K562 (cell line): ENCODE results near the gene TXNL1. TPM values are rescaled to one million over a fixed set of nuclear protein-coding genes. Genes with fewer than 3 reads are reported as not detected.

Source experiments
- ARNT ChIP-seq, 2 experiments: fragments of 450-650 bp; IDR thresholded peaks; 2 replicates each; pipeline ENCODE4 v1.6.1; 2016; ENCODE audit warnings: mild to moderate bottlenecking in 1 of 2
- CBFA2T3 ChIP-seq: fragments of 450-650 bp; IDR thresholded peaks from 2 replicates; pipeline ENCODE4 v1.6.1; 2017
- DNMT1 ChIP-seq: fragments of 450-650 bp; IDR thresholded peaks from 2 replicates; pipeline ENCODE4 v1.6.1; 2016; ENCODE audit warnings: antibody characterized with exemption, mild to moderate bottlenecking
- DPF2 ChIP-seq: fragments of 450-650 bp; IDR thresholded peaks from 2 replicates; pipeline ENCODE4 v1.6.1; 2016
- EHMT2 ChIP-seq: fragments of 450-650 bp; IDR thresholded peaks from 2 replicates; pipeline ENCODE4 v1.6.1; 2018; ENCODE audit warnings: antibody characterized with exemption
- ELF2 ChIP-seq: fragments of 250-450 bp; sonication (Bioruptor Pico); IDR thresholded peaks from 2 replicates; pipeline ENCODE4 v1.5.0; 2021; ENCODE audit warnings: mild to moderate bottlenecking
- ETS1 ChIP-seq: conservative IDR thresholded peaks from 2 replicates; pipeline ENCODE4 v1.6.1; 2011; ENCODE audit warnings: low read depth, mild to moderate bottlenecking, low read length; ENCODE audit not compliant: control insufficient read depth
- KLF10 ChIP-seq: fragments of 250-450 bp; sonication (Bioruptor Pico); IDR thresholded peaks from 2 replicates; pipeline ENCODE4 v1.6.1; 2021; ENCODE audit warnings: matching md5 sums
- MEF2D ChIP-seq: conservative IDR thresholded peaks from 2 replicates; pipeline ENCODE4 v1.6.1; 2016; ENCODE audit warnings: low read depth, missing genetic modification characterization, missing compliant biosample characterization
- MIER1 ChIP-seq: fragments of 450-650 bp; IDR thresholded peaks from 2 replicates; pipeline ENCODE4 v1.6.1; 2016; ENCODE audit warnings: antibody characterized with exemption, mild to moderate bottlenecking, low read depth
- MTA2 ChIP-seq: fragments of 450-650 bp; IDR thresholded peaks from 2 replicates; pipeline ENCODE4 v1.6.1; 2016; ENCODE audit warnings: low read depth
- NFE2 ChIP-seq: IDR thresholded peaks from 2 replicates; pipeline ENCODE4 v1.6.1; 2014; ENCODE audit warnings: antibody characterized with exemption, low read depth
- NFRKB ChIP-seq: fragments of 450-650 bp; IDR thresholded peaks from 2 replicates; pipeline ENCODE4 v1.6.1; 2016; ENCODE audit warnings: low read depth
- POLR3A ChIP-seq: IDR thresholded peaks from 2 replicates; pipeline ENCODE4 v1.6.1; 2011; ENCODE audit warnings: borderline replicate concordance, mild to moderate bottlenecking, moderate library complexity; ENCODE audit not compliant: insufficient read length, insufficient read depth; ENCODE audit errors: extremely low read depth
- POU5F1 ChIP-seq: fragments of 150-350 bp; IDR thresholded peaks from 2 replicates; pipeline ENCODE4 v1.6.1; 2014; ENCODE audit warnings: borderline replicate concordance, low read length, low read depth, mild to moderate bottlenecking; ENCODE audit not compliant: partially characterized antibody
- PTBP1 ChIP-seq: fragments of 200-400 bp; formaldehyde crosslinking; IDR thresholded peaks from 2 replicates; pipeline ENCODE4 v1.6.1; 2017; ENCODE audit warnings: low read depth, low read length
- SRSF1 ChIP-seq: fragments of 200-400 bp; formaldehyde crosslinking; IDR thresholded peaks from 2 replicates; pipeline ENCODE4 v1.6.1; 2017; ENCODE audit warnings: mild to moderate bottlenecking, low read depth, low read length, moderate library complexity
- TBP ChIP-seq: optimal IDR thresholded peaks from 2 replicates; pipeline ENCODE3; 2011; ENCODE audit warnings: low read depth, low read length, improper control_type of control experiment
- THRAP3 ChIP-seq: fragments of 450-650 bp; IDR thresholded peaks from 2 replicates; pipeline ENCODE4 v1.6.1; 2016; ENCODE audit warnings: mild to moderate bottlenecking, inconsistent platforms, borderline replicate concordance
- YY1 ChIP-seq, 3 experiments: IDR thresholded peaks; 2 replicates each; pipeline ENCODE4 v1.6.1; 2011; ENCODE audit warnings: low read length in 2 of 3, mild to moderate bottlenecking in 2 of 3, moderate library complexity in 2 of 3, borderline replicate concordance in 1 of 3, control low read depth in 1 of 3, low read depth in 1 of 3; ENCODE audit not compliant: insufficient read depth in 3 of 3, insufficient replicate concordance in 2 of 3, control insufficient read depth in 1 of 3, insufficient read length in 1 of 3; ENCODE audit errors: extremely low read depth in 1 of 3
- ZNF121 ChIP-seq: sonication (generic); formaldehyde crosslinking; conservative IDR thresholded peaks from 2 replicates; pipeline ENCODE4 v1.8.0; 2022; ENCODE audit warnings: missing genetic modification reagents
- ZNF347 ChIP-seq: fragments of 450-650 bp; formaldehyde crosslinking; IDR thresholded peaks from 2 replicates; pipeline ENCODE4 v1.4.0; 2020; ENCODE audit warnings: low read depth, mild to moderate bottlenecking, moderate library complexity
- ZNF644 ChIP-seq: fragments of 200-800 bp; sonication (Bioruptor generic); IDR thresholded peaks from 2 replicates; pipeline ENCODE4 v1.6.1; 2016; ENCODE audit warnings: low read depth, missing genetic modification characterization, missing compliant biosample characterization
- polyA plus RNA-seq, 8 experiments: library from polyadenylated mRNA; depleted of rRNA in 4 of 8; stranded (reverse) in 5 of 8; unstranded in 3 of 8; fragments of >200 nt; fragmentation: Nextera tagmentation in 2 of 8; fragmentation: Illumina TruSeq in 1 of 8; extraction: Ambion mirVana in 2 of 8; extraction: Trizol in 1 of 8; gene quantifications; 2 replicates each; pipeline versions ENCODE4 v1.2.1 to v1.2.3, GENCODE V29; 2011 to 2014; ENCODE audit warnings: inconsistent platforms in 1 of 8, missing spikeins in 1 of 8
- total RNA-seq, 7 experiments: library from RNA; depleted of rRNA in 6 of 7; stranded (reverse); fragments of >200 nt in 6 of 7; fragmentation: Illumina TruSeq in 2 of 7; extraction: Trizol in 2 of 7; gene quantifications; 2 replicates each; pipeline versions ENCODE4 v1.2.1 to v1.2.3, GENCODE V29; 2011 to 2021; ENCODE audit warnings: low replicate concordance in 1 of 7
- TF ChIP-seq, protein P1 (sequence below): fragments of 450-650 bp; conservative IDR thresholded peaks from 2 replicates; pipeline ENCODE4 v1.6.1; 2016; ENCODE audit warnings: missing genetic modification characterization, low read depth, mild to moderate bottlenecking, missing compliant biosample characterization, moderate library complexity
- TF ChIP-seq, protein P2 (sequence below): fragments of 450-650 bp; formaldehyde crosslinking; IDR thresholded peaks from 2 replicates; pipeline ENCODE4 v1.4.0; 2022; ENCODE audit warnings: missing genetic modification characterization

TXNL1 gene
- total and polyA plus RNA-seq, 9 of the 15 experiments (the other 6 are each of a cell fraction or from before 2014, with no cell fraction given) = 45.4 to 103 (median 65.7) TPM

DNA sequence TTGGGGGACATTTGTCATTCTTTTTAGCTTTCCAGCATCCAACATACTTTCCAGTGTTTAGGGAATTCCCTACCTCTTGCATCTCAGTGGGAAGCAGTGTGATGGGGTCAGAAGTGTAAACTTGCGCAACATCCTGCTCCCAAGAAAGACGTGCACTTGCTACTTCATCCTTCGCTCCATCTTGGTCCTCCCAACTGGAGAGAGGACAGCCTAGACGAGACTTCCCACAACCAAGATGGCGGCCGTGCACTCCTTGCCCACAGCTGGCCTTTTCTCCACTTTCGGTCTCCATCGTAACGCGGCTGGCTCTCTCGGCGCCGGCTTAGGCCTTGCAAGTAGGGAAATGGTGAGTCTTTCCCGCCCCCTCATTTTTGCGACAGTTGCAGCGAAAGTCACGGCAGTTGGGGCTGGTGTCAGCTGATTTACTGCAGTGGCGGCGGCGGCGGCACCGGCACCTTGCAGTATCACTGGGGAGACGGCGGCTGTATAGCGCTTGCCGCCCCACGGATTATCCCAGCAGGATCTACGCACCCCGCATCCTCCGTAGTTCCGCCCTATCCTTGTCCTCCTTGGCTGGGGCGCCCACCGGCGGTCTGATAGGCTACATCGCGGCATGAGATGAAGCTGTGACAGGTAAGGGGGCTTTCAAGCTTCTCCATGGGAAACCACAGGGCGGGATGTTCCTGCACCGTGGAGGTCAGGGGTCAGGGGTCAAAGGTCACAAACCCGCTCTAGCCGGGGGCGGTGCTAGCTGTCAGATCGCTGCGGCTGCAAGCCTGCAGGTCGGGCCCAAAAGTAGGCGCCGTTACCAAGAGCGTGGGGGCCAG lies 12.8 kb upstream of the TXNL1 start, which contains the start of gene WDR7 (continued):
- TF ChIP-seq CBFA2T3 = no peak
- TF ChIP-seq NFRKB = 0 out of 2 replicates have a peak, but pooled peaks have one; percentile 33
- TF ChIP-seq NFE2 = no peak
- TF ChIP-seq MEF2D = no peak
- TF ChIP-seq ZNF644 (tag) = no peak
- TF ChIP-seq ZNF347 (CRISPR knock-in tag) = no peak
- TF ChIP-seq, protein P1, sequence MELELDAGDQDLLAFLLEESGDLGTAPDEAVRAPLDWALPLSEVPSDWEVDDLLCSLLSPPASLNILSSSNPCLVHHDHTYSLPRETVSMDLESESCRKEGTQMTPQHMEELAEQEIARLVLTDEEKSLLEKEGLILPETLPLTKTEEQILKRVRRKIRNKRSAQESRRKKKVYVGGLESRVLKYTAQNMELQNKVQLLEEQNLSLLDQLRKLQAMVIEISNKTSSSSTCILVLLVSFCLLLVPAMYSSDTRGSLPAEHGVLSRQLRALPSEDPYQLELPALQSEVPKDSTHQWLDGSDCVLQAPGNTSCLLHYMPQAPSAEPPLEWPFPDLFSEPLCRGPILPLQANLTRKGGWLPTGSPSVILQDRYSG (tag) = no peak
- no peak for TF ChIP-seq MIER1
- peak; percentile 82 for TF ChIP-seq MTA2
- TF ChIP-seq ARNT (IDR thresholded peaks at IDR 0.05) = no peak; a peak in 1 of 4 replicates
- no peak for TF ChIP-seq POLR3A
- TF ChIP-seq ELF2 = no peak
- TF ChIP-seq TBP = peak; percentile 54
- 0 out of 2 replicates have a peak, but pooled peaks have one; percentile 28 for TF ChIP-seq DPF2
- TF ChIP-seq, protein P2, sequence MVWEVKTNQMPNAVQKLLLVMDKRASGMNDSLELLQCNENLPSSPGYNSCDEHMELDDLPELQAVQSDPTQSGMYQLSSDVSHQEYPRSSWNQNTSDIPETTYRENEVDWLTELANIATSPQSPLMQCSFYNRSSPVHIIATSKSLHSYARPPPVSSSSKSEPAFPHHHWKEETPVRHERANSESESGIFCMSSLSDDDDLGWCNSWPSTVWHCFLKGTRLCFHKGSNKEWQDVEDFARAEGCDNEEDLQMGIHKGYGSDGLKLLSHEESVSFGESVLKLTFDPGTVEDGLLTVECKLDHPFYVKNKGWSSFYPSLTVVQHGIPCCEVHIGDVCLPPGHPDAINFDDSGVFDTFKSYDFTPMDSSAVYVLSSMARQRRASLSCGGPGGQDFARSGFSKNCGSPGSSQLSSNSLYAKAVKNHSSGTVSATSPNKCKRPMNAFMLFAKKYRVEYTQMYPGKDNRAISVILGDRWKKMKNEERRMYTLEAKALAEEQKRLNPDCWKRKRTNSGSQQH = no peak
- TF ChIP-seq PTBP1 = no peak
- no peak for TF ChIP-seq THRAP3
- TF ChIP-seq DNMT1 = no peak
- TF ChIP-seq EHMT2 = peak; percentile 86
- no peak for TF ChIP-seq KLF10 (CRISPR knock-in tag)
- no peak for TF ChIP-seq SRSF1
- TF ChIP-seq POU5F1 = no peak
- no peak for TF ChIP-seq ZNF121
- TF ChIP-seq ETS1 = 0 out of 2 replicates have a peak, but pooled peaks have one; percentile 48
- peak; percentile 92 to 99 (median 98) for TF ChIP-seq YY1 (IDR thresholded peaks at IDR 0.05; ENCODE audit: borderline replicate concordance in 1 of 3, control insufficient read depth in 1 of 3, extremely low read depth in 1 of 3, insufficient read depth in 3 of 3, insufficient read length in 1 of 3, insufficient replicate concordance in 2 of 3, low read depth in 1 of 3, low read length in 2 of 3)
